Stomach (tissue), 4 donors: ENCODE data around the gene MSL3B.

ENCODE experiments used
- CTCF ChIP-seq, 7 experiments: fragments of 450-650 bp in 4 of 7; fragments of 200-600 bp in 3 of 7; sonication (generic) in 3 of 7; IDR thresholded peaks; one replicate each; pipeline ENCODE4 v1.5.1; 2016 to 2019; ENCODE audit warnings: antibody characterized with exemption in 7 of 7, control low read depth in 2 of 7, mild to moderate bottlenecking in 1 of 7
- EP300 ChIP-seq: sonication (generic); formaldehyde crosslinking; IDR thresholded peaks from one replicate; pipeline ENCODE4 v1.6.1; 2017; ENCODE audit warnings: antibody characterized with exemption
- POLR2A ChIP-seq, 4 donors: fragments of 450-650 bp; IDR thresholded peaks; one replicate each; pipeline ENCODE4 v1.6.1; 2016; ENCODE audit warnings: antibody characterized with exemption in 4 of 4, control low read depth in 2 of 4, mild to moderate bottlenecking in 1 of 4, moderate library complexity in 1 of 4
- POLR2AphosphoS5 ChIP-seq, 3 donors: sonication (generic); formaldehyde crosslinking; IDR thresholded peaks; one replicate each; pipeline ENCODE4 v1.6.1; 2016; ENCODE audit warnings: antibody characterized with exemption in 3 of 3

DNA sequence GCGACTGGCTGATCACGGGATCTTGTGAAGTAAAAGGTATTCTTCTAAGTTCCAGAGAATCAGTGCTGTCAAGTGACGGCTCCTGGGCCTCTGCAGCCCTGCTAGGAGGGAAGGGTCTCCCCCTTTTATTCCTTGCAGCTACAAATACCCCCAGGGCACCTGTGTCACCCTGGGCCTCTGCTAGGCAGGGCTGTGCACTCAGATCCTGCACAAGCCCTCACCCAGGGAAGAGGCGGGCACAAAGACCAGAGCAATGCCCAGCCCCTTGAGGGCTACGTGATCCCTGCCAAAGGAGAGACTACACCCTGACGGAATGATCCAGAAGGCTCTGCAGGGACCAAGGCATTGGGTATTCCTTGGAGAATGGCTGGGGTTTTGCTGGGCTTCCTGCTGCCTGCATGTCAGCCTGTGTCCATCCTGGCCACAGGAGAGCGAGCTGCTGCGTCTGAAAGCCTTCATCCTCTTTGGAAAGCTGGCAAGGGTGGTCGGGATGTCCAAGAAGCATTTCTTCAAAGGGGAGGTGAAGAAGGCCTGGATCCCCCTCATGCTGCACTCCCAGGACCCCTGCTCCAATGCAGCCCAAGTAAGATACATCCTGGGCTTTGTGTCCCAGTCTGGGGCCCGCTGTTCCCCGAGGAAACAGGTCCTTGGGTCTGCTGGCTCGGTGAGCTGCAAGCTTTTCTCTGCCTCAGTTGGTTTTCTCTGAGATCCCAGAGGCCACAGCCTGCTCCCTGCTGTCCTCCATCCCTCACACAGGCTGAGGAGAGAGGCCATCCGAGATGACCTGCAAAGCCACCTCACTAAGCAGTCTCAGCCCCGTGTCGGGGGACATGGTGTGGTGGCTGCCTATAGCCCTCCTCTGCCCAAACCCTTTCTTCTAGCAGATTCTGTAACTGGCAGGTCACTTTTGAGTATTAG is 38.7 kb downstream of the MSL3B start:
- TF ChIP-seq CTCF (IDR thresholded peaks at IDR 0.05) (no peak), POLR2A (IDR thresholded peaks at IDR 0.05) (no peak), EP300 (no peak), POLR2AphosphoS5 (IDR thresholded peaks at IDR 0.05) (no peak)
